ENCODE results near the gene KCNQ1. TPM values are rescaled to one million over a fixed set of nuclear protein-coding genes. Genes with fewer than 3 reads are reported as not detected.

KCNQ1 gene
- polyA plus RNA-seq: not detected in 3 replicates
- not detected for polyA plus RNA-seq (2011; ENCODE audit: low read depth)
- not detected in 2 replicates for polyA plus RNA-seq (2011; cell fraction: cytosol; rRNA removed)
- polyA plus RNA-seq (2011; cell fraction: nucleus; rRNA removed): not detected in 2 replicates
- polyA plus RNA-seq (2012; ENCODE audit: low replicate concordance): not detected in 2 replicates
- polyA minus RNA-seq: not detected in 3 replicates
- polyA minus RNA-seq (2011; cell fraction: cytosol; rRNA and poly(A)+ RNA removed): not detected
- polyA minus RNA-seq (2011; cell fraction: nucleus; rRNA and poly(A)+ RNA removed): not detected in 2 replicates

GRCh38 chr11:2444821-2445745, at the start of gene KCNQ1:
KCNQ1 (plus strand) TSS chr11:2445008; CDS start chr11:2445099, 91 bp downstream.
- Histone ChIP-seq H3K36me3 (ENCODE audit: control insufficient read depth in 2 of 2, extremely low read depth in 1 of 2, insufficient read depth in 2 of 2, low read length in 2 of 2) (no peaks in the 10 kb centered on the region), H3K27ac (ENCODE audit: control insufficient read depth, insufficient read depth, low read length) (no peak within 1 kb of the TSS), H4K20me1 (ENCODE audit: control insufficient read depth, extremely low read depth, insufficient read depth, low read length) (no peaks in the 10 kb centered on the region), H3K27me3 (ENCODE audit: control insufficient read depth, extremely low read depth, insufficient read depth, low read length) (peaks cover 36% of the 10 kb centered on the region), H3K4me3 (ENCODE audit: control insufficient read depth in 2 of 3, extremely low read depth in 1 of 3, insufficient read depth in 2 of 3, low read depth in 1 of 3, low read length in 3 of 3) (no peak within 1 kb of the TSS), H3K4me1 (ENCODE audit: control insufficient read depth, extremely low read depth, insufficient read depth, low read length) (no peaks in the 10 kb centered on the region), H2AFZ (ENCODE audit: control insufficient read depth, low read length) (no peak within 1 kb of the TSS), H3K4me2 (ENCODE audit: control insufficient read depth, extremely low read depth, insufficient read depth, low read depth, low read length) (no peak within 1 kb of the TSS), H3K9me1 (ENCODE audit: control insufficient read depth, extremely low read depth, insufficient read depth, low read length) (no peaks in the 10 kb centered on the region), H3K9me3 (ENCODE audit: control insufficient read depth, low read depth, low read length) (no peaks in the 10 kb centered on the region), H3K79me2 (ENCODE audit: control insufficient read depth, insufficient read depth, low read length) (no peaks in the 10 kb centered on the region), H3K9ac (ENCODE audit: control insufficient read depth, extremely low read depth, insufficient read depth, low read length) (no peak within 1 kb of the TSS)
- no peak for FAIRE-seq
- DNase-seq (ENCODE audit: low read depth, low spot score): no peak
- TF ChIP-seq EZH2 (IDR thresholded peaks at IDR 0.05; ENCODE audit: low read length): peak; percentile 75
- TF ChIP-seq CTCF (optimal IDR thresholded peaks at IDR 0.05 in 1 of 3, IDR thresholded peaks at IDR 0.05 in 1 of 3, conservative IDR thresholded peaks at IDR 0.05 in 1 of 3; ENCODE audit: extremely low read depth in 1 of 3, insufficient read depth in 2 of 3, low read length in 3 of 3): no peak
- dilution Hi-C loops (cut with MboI; ENCODE audit: extremely low pct_ligation_motif_present, low sequenced_read_pairs): no loop called here

- peaks cover 43% of the 10 kb centered on the region for H3K79me2 ChIP-seq (ENCODE audit: control insufficient read depth, insufficient read depth, low read length)
- H3K36me3 ChIP-seq (ENCODE audit: control insufficient read depth in 2 of 2, extremely low read depth in 1 of 2, insufficient read depth in 2 of 2, low read length in 2 of 2): peaks cover 36 to 40% of the 10 kb centered on the region in 2 experiments
- H3K4me1 ChIP-seq (ENCODE audit: control insufficient read depth, extremely low read depth, insufficient read depth, low read length): peaks cover 17% of the 10 kb centered on the region
- no peak for DNase-seq (ENCODE audit: low read depth, low spot score)
- H3K4me3 ChIP-seq (ENCODE audit: control insufficient read depth in 2 of 3, extremely low read depth in 1 of 3, insufficient read depth in 2 of 3, low read depth in 1 of 3, low read length in 3 of 3): no peak overlapping the region
- no peak overlapping the region for H2AFZ ChIP-seq (ENCODE audit: control insufficient read depth, low read length)
- H3K9me1 ChIP-seq (ENCODE audit: control insufficient read depth, extremely low read depth, insufficient read depth, low read length): no peaks in the 10 kb centered on the region
- no peak overlapping the region for H3K27ac ChIP-seq (ENCODE audit: control insufficient read depth, insufficient read depth, low read length)
- dilution Hi-C loops (cut with MboI; ENCODE audit: extremely low pct_ligation_motif_present, low sequenced_read_pairs): no loop called here
- TF ChIP-seq EZH2 (IDR thresholded peaks at IDR 0.05; ENCODE audit: low read length) (no peak), CTCF (optimal IDR thresholded peaks at IDR 0.05 in 1 of 3, IDR thresholded peaks at IDR 0.05 in 1 of 3, conservative IDR thresholded peaks at IDR 0.05 in 1 of 3; ENCODE audit: extremely low read depth in 1 of 3, insufficient read depth in 2 of 3, low read length in 3 of 3) (no peak)
- H3K9ac ChIP-seq (ENCODE audit: control insufficient read depth, extremely low read depth, insufficient read depth, low read length): no peak overlapping the region
- no peaks in the 10 kb centered on the region for H3K27me3 ChIP-seq (ENCODE audit: control insufficient read depth, extremely low read depth, insufficient read depth, low read length)
- H3K9me3 ChIP-seq (ENCODE audit: control insufficient read depth, low read depth, low read length): no peaks in the 10 kb centered on the region
- no peak for FAIRE-seq
- H4K20me1 ChIP-seq (ENCODE audit: control insufficient read depth, extremely low read depth, insufficient read depth, low read length): peaks cover 5% of the 10 kb centered on the region
- H3K4me2 ChIP-seq (ENCODE audit: control insufficient read depth, extremely low read depth, insufficient read depth, low read depth, low read length): no peak overlapping the region
Observed at GRCh38 chr11:2395211-2395730, 49.5 kb upstream of the KCNQ1 start.

Measured in keratinocyte (primary cell).